GM12864 (cell line): ENCODE measurements around the gene CDH6.

Experiments
- DNase-seq: peaks from one replicate; pipeline ENCODE4 v3.0.0-alpha.2; 2011; ENCODE audit warnings: low read depth
- H3K4me3 ChIP-seq: 2 replicates; pipeline ENCODE4 v1.5.1; 2011; ENCODE audit warnings: mild to moderate bottlenecking, low read depth, low read length, control low read depth
- CTCF ChIP-seq: IDR thresholded peaks from 2 replicates; pipeline ENCODE4 v1.5.1; 2011; ENCODE audit warnings: low read depth, mild to moderate bottlenecking, moderate library complexity, low read length, control low read depth, inconsistent platforms; ENCODE audit errors: missing control alignments

The CDH6 gene

GRCh38 chr5:31225118-31225517, 31.6 kb downstream of the CDH6 start:
- TF ChIP-seq CTCF: no peak
- no peak overlapping the region for H3K4me3 ChIP-seq
- DNase-seq: no peak

- no peak for TF ChIP-seq CTCF
- H3K4me3 ChIP-seq: no peak overlapping the region
- no peak for DNase-seq
These were observed 32.1 kb downstream of the CDH6 start for GRCh38 chr5:31225613-31226012.

GRCh38 chr5:31226651-31227050, 33.2 kb downstream of the CDH6 start:
- no peak for TF ChIP-seq CTCF
- no peak overlapping the region for H3K4me3 ChIP-seq
- DNase-seq: no peak

- no peak for TF ChIP-seq CTCF
- DNase-seq: no peak
- H3K4me3 ChIP-seq: no peak overlapping the region
These were observed 35.8 kb downstream of the CDH6 start for GRCh38 chr5:31229266-31229665.

- no peak for DNase-seq
- no peak for TF ChIP-seq CTCF
- no peak overlapping the region for H3K4me3 ChIP-seq
These were observed 37.8 kb downstream of the CDH6 start for GRCh38 chr5:31231177-31231838.

GRCh38 chr5:31232273-31232888, 38.9 kb downstream of the CDH6 start:
- H3K4me3 ChIP-seq: no peak overlapping the region
- peak; percentile 63 for TF ChIP-seq CTCF
- DNase-seq: no peak

- TF ChIP-seq CTCF: no peak
These were observed 41.9 kb downstream of the CDH6 start for GRCh38 chr5:31235381-31235780.

More at GRCh38 chr5:31235381-31235780, 41.9 kb downstream of the CDH6 start:
- no peak overlapping the region for H3K4me3 ChIP-seq
- DNase-seq: no peak
